MCF 10A (cell line): Measurements from ENCODE around the gene DYRK2. TPM values are rescaled to one million over a fixed set of nuclear protein-coding genes. Genes with fewer than 3 reads are reported as not detected.
"Not testable (repeated sequence)": the region's sequence is repeated elsewhere in the genome, so short reads cannot be mapped to it uniquely, and the experiment has no call there.

ENCODE experiments used
- BruUV-seq: library from RNA; stranded (reverse); fragments of 400-500 nt; replicated peaks from 2 replicates; lab custom pipeline; 2021; lab: Mats Ljungman, UMichigan
- CTCF ChIA-PET: fragments of 300-600 bp; sonication (Branson Sonifier 250); formaldehyde crosslinking; extraction: SDS; loops from one replicate; lab custom pipeline; 2021; ENCODE audit warnings: antibody characterized with exemption, inconsistent platforms; lab: Yijun Ruan, JAX
- POLR2A ChIA-PET: fragments of 300-600, 350-650 bp; sonication (Branson Sonifier 250); formaldehyde crosslinking; extraction: SDS; loops from one replicate; lab custom pipeline; 2020; ENCODE audit warnings: antibody characterized with exemption, inconsistent platforms; lab: Yijun Ruan, JAX
- DNase-seq: peaks from one replicate; pipeline ENCODE4 v3.0.0-alpha.2; 2018; ENCODE audit not compliant: unreplicated experiment
- H3K27ac Mint-ChIP-seq: one replicate; pipeline ENCODE4 v1.8.0; 2022; ENCODE audit warnings: mild to moderate bottlenecking, low read depth, mixed read lengths; ENCODE audit not compliant: unreplicated experiment
- H3K27me3 Mint-ChIP-seq: one replicate; pipeline ENCODE4 v1.8.0; 2022; ENCODE audit warnings: mixed read lengths; ENCODE audit not compliant: insufficient read depth, unreplicated experiment
- H3K36me3 Mint-ChIP-seq: one replicate; pipeline ENCODE4 v1.8.0; 2022; ENCODE audit warnings: mild to moderate bottlenecking, moderate library complexity, mixed read lengths; ENCODE audit not compliant: insufficient read depth, unreplicated experiment
- H3K4me1 Mint-ChIP-seq: one replicate; pipeline ENCODE4 v1.8.0; 2022; ENCODE audit warnings: mixed read lengths; ENCODE audit not compliant: insufficient read depth, unreplicated experiment
- H3K4me3 Mint-ChIP-seq: one replicate; pipeline ENCODE4 v1.8.0; 2022; ENCODE audit warnings: mild to moderate bottlenecking, moderate library complexity, mixed read lengths; ENCODE audit not compliant: unreplicated experiment
- H3K9me3 Mint-ChIP-seq: one replicate; pipeline ENCODE4 v1.8.0; 2022; ENCODE audit warnings: mixed read lengths; ENCODE audit not compliant: unreplicated experiment
- CTCF ChIP-seq: fragments of 200-600 bp; IDR thresholded peaks from one replicate; pipeline ENCODE4 v1.8.0; 2022; ENCODE audit warnings: antibody characterized with exemption, mild to moderate bottlenecking; ENCODE audit not compliant: unreplicated experiment
- intact Hi-C: fragments of 100-400 bp; cut with micrococcal nuclease; formaldehyde crosslinking; loops from 2 replicates; pipeline ENCODE4 v1.14.1; 2022
- total RNA-seq: library from RNA; stranded (reverse); gene quantifications from 2 replicates; pipeline ENCODE4 v1.2.3, GENCODE V29; 2022

The DYRK2 gene
- total RNA-seq, 1 experiment from 2014 or later: 24.6 TPM

- no peak for TF ChIP-seq CTCF
- DNase-seq: no peak
- peaks cover 11% of the 10 kb centered on the region for H3K36me3 Mint-ChIP-seq
- BruUV-seq: no TSS peak
- no peaks in the 10 kb centered on the region for H3K4me1 Mint-ChIP-seq
- H3K27ac Mint-ChIP-seq: no peak overlapping the region
- no peaks in the 10 kb centered on the region for H3K27me3 Mint-ChIP-seq
- H3K4me3 Mint-ChIP-seq: no peak overlapping the region
- intact Hi-C loops: no loop called here
- peaks cover 11% of the 10 kb centered on the region for H3K9me3 Mint-ChIP-seq
- ChIA-PET CTCF (no interaction called here), POLR2A (no interaction called here)
Observed at GRCh38 chr12:67669934-67670631, 21.5 kb downstream of the DYRK2 start.

- DNase-seq: no peak
- H3K27me3 Mint-ChIP-seq: no peaks in the 10 kb centered on the region
- H3K9me3 Mint-ChIP-seq: peaks cover 11% of the 10 kb centered on the region
- H3K27ac Mint-ChIP-seq: no peak overlapping the region
- no peaks in the 10 kb centered on the region for H3K4me1 Mint-ChIP-seq
- peaks cover 11% of the 10 kb centered on the region for H3K36me3 Mint-ChIP-seq
- no peak overlapping the region for H3K4me3 Mint-ChIP-seq
- ChIA-PET CTCF (no interaction called here), POLR2A (no interaction called here)
- intact Hi-C loops: no loop called here
- no peak for TF ChIP-seq CTCF
- BruUV-seq: no TSS peak
Observed at GRCh38 chr12:67671419-67671818, 22.9 kb downstream of the DYRK2 start.

- peaks cover 11% of the 10 kb centered on the region for H3K9me3 Mint-ChIP-seq
- no peak for TF ChIP-seq CTCF
- DNase-seq: no peak
- H3K27me3 Mint-ChIP-seq: no peaks in the 10 kb centered on the region
- H3K4me3 Mint-ChIP-seq: no peak overlapping the region
- CTCF ChIA-PET: no interaction called here
- H3K4me1 Mint-ChIP-seq: no peaks in the 10 kb centered on the region
- BruUV-seq: no TSS peak
- intact Hi-C loops: no loop called here
- POLR2A ChIA-PET: no interaction called here
- H3K27ac Mint-ChIP-seq: no peak overlapping the region
- H3K36me3 Mint-ChIP-seq: peaks cover 11% of the 10 kb centered on the region
Observed at GRCh38 chr12:67671892-67672291, 23.3 kb downstream of the DYRK2 start.

- Mint-ChIP-seq H3K36me3 (peaks cover 10% of the 10 kb centered on the region), H3K9me3 (peaks cover 11% of the 10 kb centered on the region)
- H3K27ac Mint-ChIP-seq, H3K4me1 Mint-ChIP-seq, H3K27me3 Mint-ChIP-seq, BruUV-seq, CTCF ChIA-PET, H3K4me3 Mint-ChIP-seq, intact Hi-C loops, DNase-seq: not testable (repeated sequence)
- POLR2A ChIA-PET: interaction anchor here (0.7 kb wide), 1 partner anchor 620 kb away, joined by 3 read pairs; no protein-coding TSS in a partner anchor
Observed at GRCh38 chr12:67672507-67672906, 24.0 kb downstream of the DYRK2 start.

GRCh38 chr12:67673509-67673908 is 25.0 kb downstream of the DYRK2 start:
- POLR2A ChIA-PET: interaction anchor here (0.6 kb wide), 1 partner anchor 195 kb away, joined by 4 read pairs; no protein-coding TSS in a partner anchor
- CTCF ChIA-PET: not testable (repeated sequence)
- peaks cover 11% of the 10 kb centered on the region for H3K9me3 Mint-ChIP-seq

More at GRCh38 chr12:67673509-67673908, 25.0 kb downstream of the DYRK2 start:
- DNase-seq, H3K27ac Mint-ChIP-seq, BruUV-seq, H3K27me3 Mint-ChIP-seq, H3K36me3 Mint-ChIP-seq, intact Hi-C loops, H3K4me3 Mint-ChIP-seq, H3K4me1 Mint-ChIP-seq: not testable (repeated sequence)
